WTC11 (cell line): ENCODE results near the gene PLXNA1. TPM values are rescaled to one million over a fixed set of nuclear protein-coding genes. Genes with fewer than 3 reads are reported as not detected.

Experiments
- ATAC-seq: fragments of 200-7000 bp; cut with Tn5 transposase; 2 replicates; pipeline ENCODE4 v1.10.0; 2021; ENCODE audit warnings: mild to moderate bottlenecking, moderate library complexity
- CTCF ChIA-PET: fragments of 300-600 bp; sonication (Branson Sonifier 250); formaldehyde crosslinking; loops from one replicate; lab custom pipeline; 2021; ENCODE audit warnings: antibody characterized with exemption; lab: Charles Lee
- POLR2A ChIA-PET: fragments of 350-600 bp; sonication (Branson Sonifier 250); formaldehyde crosslinking; loops from one replicate; lab custom pipeline; 2021; ENCODE audit warnings: antibody characterized with exemption; lab: Charles Lee
- DNase-seq: peaks from one replicate; pipeline ENCODE4 v3.0.0; 2021; ENCODE audit warnings: low spot score
- H3K27ac Mint-ChIP-seq: 2 replicates; pipeline ENCODE4 v1.8.0; 2021; ENCODE audit warnings: mixed read lengths
- H3K27me3 Mint-ChIP-seq: 2 replicates; pipeline ENCODE4 v1.8.0; 2021; ENCODE audit warnings: low read depth, mild to moderate bottlenecking, moderate library complexity, mixed read lengths
- H3K36me3 Mint-ChIP-seq: 2 replicates; pipeline ENCODE4 v1.8.0; 2021; ENCODE audit warnings: mixed read lengths
- H3K4me1 Mint-ChIP-seq: 2 replicates; pipeline ENCODE4 v1.8.0; 2022; ENCODE audit warnings: mixed read lengths
- H3K4me3 Mint-ChIP-seq: 2 replicates; pipeline ENCODE4 v1.8.0; 2021; ENCODE audit warnings: mild to moderate bottlenecking, moderate library complexity, mixed read lengths
- H3K9me3 Mint-ChIP-seq: 2 replicates; pipeline ENCODE4 v1.8.0; 2021; ENCODE audit warnings: mixed read lengths
- CBFB ChIP-seq: sonication (generic); formaldehyde crosslinking; IDR thresholded peaks from 2 replicates; pipeline ENCODE4 v1.8.1; 2022; ENCODE audit warnings: mild to moderate bottlenecking, low read depth, missing genetic modification reagents
- ELF4 ChIP-seq: sonication (generic); formaldehyde crosslinking; IDR thresholded peaks from 2 replicates; pipeline ENCODE4 v1.8.1; 2022; ENCODE audit warnings: low read depth, mild to moderate bottlenecking, moderate library complexity, missing genetic modification reagents
- FOXJ3 ChIP-seq: sonication (generic); formaldehyde crosslinking; IDR thresholded peaks from 2 replicates; pipeline ENCODE4 v1.9.0; 2021; ENCODE audit warnings: missing genetic modification reagents, mild to moderate bottlenecking, borderline replicate concordance
- FOXK1 ChIP-seq: sonication (generic); formaldehyde crosslinking; IDR thresholded peaks from 2 replicates; pipeline ENCODE4 v1.8.0; 2022; ENCODE audit warnings: mild to moderate bottlenecking, moderate library complexity, missing genetic modification reagents
- GABPB1 ChIP-seq: sonication (generic); formaldehyde crosslinking; IDR thresholded peaks from 2 replicates; pipeline ENCODE4 v1.8.1; 2023; ENCODE audit warnings: mild to moderate bottlenecking, missing genetic modification reagents
- GTF2I ChIP-seq: fragments of 250-450 bp; sonication (Bioruptor Pico); conservative IDR thresholded peaks from 2 replicates; pipeline ENCODE4 v1.4.0; 2021; ENCODE audit warnings: mild to moderate bottlenecking
- HMGA2 ChIP-seq: fragments of 250-450 bp; sonication (Bioruptor Pico); IDR thresholded peaks from 2 replicates; pipeline ENCODE4 v1.4.0; 2021; ENCODE audit warnings: mild to moderate bottlenecking, moderate library complexity
- JAZF1 ChIP-seq: fragments of 250-450 bp; sonication (Bioruptor Pico); IDR thresholded peaks from 2 replicates; pipeline ENCODE4 v1.9.0; 2021; ENCODE audit warnings: moderate library complexity, mild to moderate bottlenecking, inconsistent platforms
- KAT7 ChIP-seq: sonication (generic); formaldehyde crosslinking; IDR thresholded peaks from 2 replicates; pipeline ENCODE4 v1.8.1; 2023; ENCODE audit warnings: missing genetic modification reagents, mild to moderate bottlenecking, borderline replicate concordance
- NFYB ChIP-seq: sonication (generic); formaldehyde crosslinking; conservative IDR thresholded peaks from 2 replicates; pipeline ENCODE4 v1.8.0; 2022; ENCODE audit warnings: low read depth, missing genetic modification reagents
- OVOL2 ChIP-seq: fragments of 250-450 bp; sonication (Bioruptor Pico); IDR thresholded peaks from 2 replicates; pipeline ENCODE4 v1.9.0; 2021; ENCODE audit warnings: mild to moderate bottlenecking, borderline replicate concordance
- PRRX2 ChIP-seq: fragments of 250-450 bp; sonication (Bioruptor Pico); IDR thresholded peaks from 2 replicates; pipeline ENCODE4 v1.8.0; 2021; ENCODE audit warnings: mild to moderate bottlenecking
- RORB ChIP-seq: fragments of 250-450 bp; sonication (Bioruptor Pico); IDR thresholded peaks from 2 replicates; pipeline ENCODE4 v1.9.0; 2021; ENCODE audit warnings: mild to moderate bottlenecking
- SMAD4 ChIP-seq: sonication (generic); formaldehyde crosslinking; IDR thresholded peaks from 2 replicates; pipeline ENCODE4 v1.8.0; 2022; ENCODE audit warnings: mild to moderate bottlenecking, missing genetic modification reagents
- SP1 ChIP-seq: sonication (generic); formaldehyde crosslinking; conservative IDR thresholded peaks from 2 replicates; pipeline ENCODE4 v1.8.1; 2022; ENCODE audit warnings: missing genetic modification reagents
- TEAD1 ChIP-seq: sonication (generic); formaldehyde crosslinking; IDR thresholded peaks from 2 replicates; pipeline ENCODE4 v1.8.0; 2022; ENCODE audit warnings: mild to moderate bottlenecking, missing genetic modification reagents
- ZNF121 ChIP-seq: sonication (generic); formaldehyde crosslinking; IDR thresholded peaks from 2 replicates; pipeline ENCODE4 v1.8.0; 2023; ENCODE audit warnings: missing genetic modification reagents
- ZNF317 ChIP-seq: sonication (generic); formaldehyde crosslinking; IDR thresholded peaks from 2 replicates; pipeline ENCODE4 v1.8.1; 2023; ENCODE audit warnings: low read depth, mild to moderate bottlenecking, moderate library complexity, missing genetic modification reagents, borderline replicate concordance
- ZNF671 ChIP-seq: fragments of 250-450 bp; sonication (Bioruptor Pico); IDR thresholded peaks from 2 replicates; pipeline ENCODE4 v1.8.0; 2021; ENCODE audit warnings: mild to moderate bottlenecking
- total RNA-seq: library from RNA; stranded (reverse); gene quantifications from 3 replicates; pipeline ENCODE4 v1.2.3, GENCODE V29; 2021
- TF ChIP-seq, protein P1 (sequence below): sonication (generic); formaldehyde crosslinking; IDR thresholded peaks from 2 replicates; pipeline ENCODE4 v1.8.1; 2022; ENCODE audit warnings: low read depth, missing genetic modification reagents, borderline replicate concordance
- TF ChIP-seq, protein P2 (sequence below): fragments of 250-450 bp; sonication (Bioruptor Pico); conservative IDR thresholded peaks from 2 replicates; pipeline ENCODE4 v1.9.0; 2021; ENCODE audit warnings: mild to moderate bottlenecking
- TF ChIP-seq, protein P3 (sequence below): fragments of 250-450 bp; sonication (Bioruptor Pico); IDR thresholded peaks from 2 replicates; pipeline ENCODE4 v1.9.0; 2021; ENCODE audit warnings: mild to moderate bottlenecking
- TF ChIP-seq, protein P4 (sequence below): sonication (generic); formaldehyde crosslinking; IDR thresholded peaks from 2 replicates; pipeline ENCODE4 v1.8.0; 2022; ENCODE audit warnings: missing genetic modification reagents
- TF ChIP-seq, protein P5 (sequence below): sonication (generic); formaldehyde crosslinking; IDR thresholded peaks from 2 replicates; pipeline ENCODE4 v1.8.0; 2022; ENCODE audit warnings: mild to moderate bottlenecking, missing genetic modification reagents
- TF ChIP-seq, protein P6 (sequence below): sonication (generic); formaldehyde crosslinking; IDR thresholded peaks from 2 replicates; pipeline ENCODE4 v1.8.1; 2022; ENCODE audit warnings: missing genetic modification reagents, borderline replicate concordance

The PLXNA1 gene
- total RNA-seq, 1 experiment from 2014 or later = 53.8 TPM

DNA sequence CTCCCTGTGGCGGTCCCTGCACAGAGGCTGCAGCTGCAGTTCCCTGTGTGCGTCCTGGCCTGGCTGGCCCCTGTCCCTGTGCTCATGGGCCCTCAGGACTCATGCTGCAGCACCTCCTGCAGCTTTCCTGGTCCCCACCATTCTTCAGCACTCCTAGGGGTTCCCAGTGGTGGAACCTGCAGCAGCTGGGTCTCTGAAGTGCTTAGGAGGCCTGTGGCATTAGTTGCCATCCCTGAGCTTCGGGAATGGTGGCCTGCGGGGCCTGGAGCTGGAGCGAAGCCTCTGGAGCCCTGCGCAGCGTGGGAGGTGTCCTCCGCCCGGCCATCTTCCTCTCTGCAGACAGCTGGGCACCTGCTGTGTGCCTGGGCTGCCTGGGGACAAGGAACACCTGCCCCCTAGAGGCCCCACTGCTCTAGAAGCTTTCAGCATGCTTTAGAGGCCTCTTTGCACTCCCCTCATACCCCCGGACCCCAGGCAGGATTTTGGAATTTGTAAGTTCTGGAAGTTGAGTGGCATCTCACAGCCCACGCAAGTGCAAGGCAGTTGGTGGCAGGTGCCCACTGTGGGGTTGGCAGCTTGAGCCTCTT is 13.1 kb downstream of the PLXNA1 start:
- no peak for ATAC-seq
- TF ChIP-seq SP1 (CRISPR knock-in tag) = no peak
- TF ChIP-seq ZNF317 (CRISPR knock-in tag) = no peak
- TF ChIP-seq SMAD4 (CRISPR knock-in tag) = no peak
- no peak for TF ChIP-seq FOXJ3 (CRISPR knock-in tag)
- TF ChIP-seq, protein P1, sequence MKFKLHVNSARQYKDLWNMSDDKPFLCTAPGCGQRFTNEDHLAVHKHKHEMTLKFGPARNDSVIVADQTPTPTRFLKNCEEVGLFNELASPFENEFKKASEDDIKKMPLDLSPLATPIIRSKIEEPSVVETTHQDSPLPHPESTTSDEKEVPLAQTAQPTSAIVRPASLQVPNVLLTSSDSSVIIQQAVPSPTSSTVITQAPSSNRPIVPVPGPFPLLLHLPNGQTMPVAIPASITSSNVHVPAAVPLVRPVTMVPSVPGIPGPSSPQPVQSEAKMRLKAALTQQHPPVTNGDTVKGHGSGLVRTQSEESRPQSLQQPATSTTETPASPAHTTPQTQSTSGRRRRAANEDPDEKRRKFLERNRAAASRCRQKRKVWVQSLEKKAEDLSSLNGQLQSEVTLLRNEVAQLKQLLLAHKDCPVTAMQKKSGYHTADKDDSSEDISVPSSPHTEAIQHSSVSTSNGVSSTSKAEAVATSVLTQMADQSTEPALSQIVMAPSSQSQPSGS (CRISPR knock-in tag) = no peak
- no peak for TF ChIP-seq ELF4
- TF ChIP-seq, protein P2, sequence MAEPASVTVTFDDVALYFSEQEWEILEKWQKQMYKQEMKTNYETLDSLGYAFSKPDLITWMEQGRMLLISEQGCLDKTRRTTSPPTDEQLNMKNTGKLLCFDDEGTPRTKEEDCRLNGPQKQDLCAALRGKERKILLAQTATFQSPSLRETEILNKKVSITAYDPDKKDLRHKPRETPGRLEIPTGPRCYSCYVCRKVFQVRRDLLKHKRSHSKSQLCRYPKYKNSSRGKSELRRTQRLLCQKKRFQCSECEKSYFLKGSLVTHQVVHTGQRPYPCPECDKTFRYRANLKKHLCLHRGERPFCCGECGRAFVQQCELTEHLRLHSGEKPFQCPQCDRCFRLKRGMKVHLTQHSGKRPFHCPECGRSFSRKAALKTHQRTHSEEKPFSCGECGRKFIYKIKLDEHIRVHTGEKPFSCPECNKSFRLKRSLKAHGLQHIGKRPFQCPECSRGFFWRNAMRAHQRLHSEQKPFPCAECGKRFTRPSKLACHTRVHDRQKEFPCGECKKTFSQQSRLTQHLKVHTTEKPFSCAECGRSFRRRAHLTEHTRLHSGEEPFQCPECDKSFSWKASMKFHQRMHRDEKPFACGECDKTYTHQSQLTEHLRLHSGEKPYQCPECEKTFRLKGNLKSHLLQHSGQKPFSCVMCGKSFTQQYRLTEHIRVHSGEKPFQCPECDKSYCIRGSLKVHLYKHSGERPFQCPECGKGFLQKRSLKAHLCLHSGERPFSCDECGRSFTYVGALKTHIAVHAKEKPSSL (CRISPR knock-in tag) = no peak
- no peak for TF ChIP-seq RORB
- no peak for TF ChIP-seq OVOL2 (CRISPR knock-in tag)
- TF ChIP-seq ZNF121 (CRISPR knock-in tag) = no peak
- no peak for TF ChIP-seq KAT7 (CRISPR knock-in tag)
- TF ChIP-seq, protein P3, sequence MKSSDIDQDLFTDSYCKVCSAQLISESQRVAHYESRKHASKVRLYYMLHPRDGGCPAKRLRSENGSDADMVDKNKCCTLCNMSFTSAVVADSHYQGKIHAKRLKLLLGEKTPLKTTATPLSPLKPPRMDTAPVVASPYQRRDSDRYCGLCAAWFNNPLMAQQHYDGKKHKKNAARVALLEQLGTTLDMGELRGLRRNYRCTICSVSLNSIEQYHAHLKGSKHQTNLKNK = no peak
- TF ChIP-seq ZNF671 (CRISPR knock-in tag) = no peak
- CTCF ChIA-PET = interaction anchor here (1.0 to 2.4 kb wide), 4 partner anchors 11 to 477 kb away, joined by 3 to 12 read pairs (median 6); no protein-coding TSS in a partner anchor

DNA sequence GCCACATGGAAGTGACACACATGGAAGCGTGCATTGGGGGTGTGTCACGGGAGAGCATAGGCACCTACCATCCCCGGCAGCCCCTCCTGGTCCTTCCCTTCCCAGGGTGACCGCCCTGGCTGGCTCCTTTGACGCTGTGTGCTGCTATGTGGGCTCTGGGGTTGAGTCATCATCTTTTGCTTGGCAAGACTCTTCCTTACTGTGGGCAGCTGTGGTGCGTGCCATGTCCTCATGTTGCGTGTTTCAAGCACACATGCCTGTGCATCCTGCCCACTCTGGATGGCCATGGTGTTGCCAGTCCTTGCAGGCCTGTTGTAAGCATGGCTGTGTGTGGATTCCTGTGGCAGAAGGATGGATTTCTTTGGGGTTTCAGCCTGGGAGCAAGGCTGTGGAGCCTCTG is 14.0 kb downstream of the PLXNA1 start:
- CTCF ChIA-PET = interaction anchor here (2.2 kb wide), 1 partner anchor 12 kb away, joined by 12 read pairs; no protein-coding TSS in a partner anchor
- ATAC-seq = no peak
- peak overlapping the region; percentile 65 for H3K27ac Mint-ChIP-seq
- TF ChIP-seq GABPB1 (CRISPR knock-in tag) (no peak), PRRX2 (no peak), ZNF671 (CRISPR knock-in tag) (no peak), NFYB (CRISPR knock-in tag) (no peak), CBFB (no peak), JAZF1 (CRISPR knock-in tag) (no peak), ZNF121 (CRISPR knock-in tag) (no peak), TEAD1 (CRISPR knock-in tag) (no peak), GTF2I (CRISPR knock-in tag) (no peak), HMGA2 (CRISPR knock-in tag) (no peak), ZNF317 (CRISPR knock-in tag) (no peak), FOXK1 (CRISPR knock-in tag) (no peak), RORB (no peak), ELF4 (no peak)
- TF ChIP-seq, protein P4, sequence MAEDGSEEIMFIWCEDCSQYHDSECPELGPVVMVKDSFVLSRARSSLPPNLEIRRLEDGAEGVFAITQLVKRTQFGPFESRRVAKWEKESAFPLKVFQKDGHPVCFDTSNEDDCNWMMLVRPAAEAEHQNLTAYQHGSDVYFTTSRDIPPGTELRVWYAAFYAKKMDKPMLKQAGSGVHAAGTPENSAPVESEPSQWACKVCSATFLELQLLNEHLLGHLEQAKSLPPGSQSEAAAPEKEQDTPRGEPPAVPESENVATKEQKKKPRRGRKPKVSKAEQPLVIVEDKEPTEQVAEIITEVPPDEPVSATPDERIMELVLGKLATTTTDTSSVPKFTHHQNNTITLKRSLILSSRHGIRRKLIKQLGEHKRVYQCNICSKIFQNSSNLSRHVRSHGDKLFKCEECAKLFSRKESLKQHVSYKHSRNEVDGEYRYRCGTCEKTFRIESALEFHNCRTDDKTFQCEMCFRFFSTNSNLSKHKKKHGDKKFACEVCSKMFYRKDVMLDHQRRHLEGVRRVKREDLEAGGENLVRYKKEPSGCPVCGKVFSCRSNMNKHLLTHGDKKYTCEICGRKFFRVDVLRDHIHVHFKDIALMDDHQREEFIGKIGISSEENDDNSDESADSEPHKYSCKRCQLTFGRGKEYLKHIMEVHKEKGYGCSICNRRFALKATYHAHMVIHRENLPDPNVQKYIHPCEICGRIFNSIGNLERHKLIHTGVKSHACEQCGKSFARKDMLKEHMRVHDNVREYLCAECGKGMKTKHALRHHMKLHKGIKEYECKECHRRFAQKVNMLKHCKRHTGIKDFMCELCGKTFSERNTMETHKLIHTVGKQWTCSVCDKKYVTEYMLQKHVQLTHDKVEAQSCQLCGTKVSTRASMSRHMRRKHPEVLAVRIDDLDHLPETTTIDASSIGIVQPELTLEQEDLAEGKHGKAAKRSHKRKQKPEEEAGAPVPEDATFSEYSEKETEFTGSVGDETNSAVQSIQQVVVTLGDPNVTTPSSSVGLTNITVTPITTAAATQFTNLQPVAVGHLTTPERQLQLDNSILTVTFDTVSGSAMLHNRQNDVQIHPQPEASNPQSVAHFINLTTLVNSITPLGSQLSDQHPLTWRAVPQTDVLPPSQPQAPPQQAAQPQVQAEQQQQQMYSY (CRISPR knock-in tag) = no peak
- TF ChIP-seq, protein P5, sequence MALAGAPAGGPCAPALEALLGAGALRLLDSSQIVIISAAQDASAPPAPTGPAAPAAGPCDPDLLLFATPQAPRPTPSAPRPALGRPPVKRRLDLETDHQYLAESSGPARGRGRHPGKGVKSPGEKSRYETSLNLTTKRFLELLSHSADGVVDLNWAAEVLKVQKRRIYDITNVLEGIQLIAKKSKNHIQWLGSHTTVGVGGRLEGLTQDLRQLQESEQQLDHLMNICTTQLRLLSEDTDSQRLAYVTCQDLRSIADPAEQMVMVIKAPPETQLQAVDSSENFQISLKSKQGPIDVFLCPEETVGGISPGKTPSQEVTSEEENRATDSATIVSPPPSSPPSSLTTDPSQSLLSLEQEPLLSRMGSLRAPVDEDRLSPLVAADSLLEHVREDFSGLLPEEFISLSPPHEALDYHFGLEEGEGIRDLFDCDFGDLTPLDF (CRISPR knock-in tag) = no peak
- TF ChIP-seq, protein P6, sequence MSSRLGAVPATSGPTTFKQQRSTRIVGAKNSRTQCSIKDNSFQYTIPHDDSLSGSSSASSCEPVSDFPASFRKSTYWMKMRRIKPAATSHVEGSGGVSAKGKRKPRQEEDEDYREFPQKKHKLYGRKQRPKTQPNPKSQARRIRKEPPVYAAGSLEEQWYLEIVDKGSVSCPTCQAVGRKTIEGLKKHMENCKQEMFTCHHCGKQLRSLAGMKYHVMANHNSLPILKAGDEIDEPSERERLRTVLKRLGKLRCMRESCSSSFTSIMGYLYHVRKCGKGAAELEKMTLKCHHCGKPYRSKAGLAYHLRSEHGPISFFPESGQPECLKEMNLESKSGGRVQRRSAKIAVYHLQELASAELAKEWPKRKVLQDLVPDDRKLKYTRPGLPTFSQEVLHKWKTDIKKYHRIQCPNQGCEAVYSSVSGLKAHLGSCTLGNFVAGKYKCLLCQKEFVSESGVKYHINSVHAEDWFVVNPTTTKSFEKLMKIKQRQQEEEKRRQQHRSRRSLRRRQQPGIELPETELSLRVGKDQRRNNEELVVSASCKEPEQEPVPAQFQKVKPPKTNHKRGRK (CRISPR knock-in tag) = no peak

More for the DNA sequence above, 13.1 kb downstream of the PLXNA1 start:
- H3K4me1 Mint-ChIP-seq = peaks cover 12% of the 10 kb centered on the region
- no peaks in the 10 kb centered on the region for H3K9me3 Mint-ChIP-seq
- H3K4me3 Mint-ChIP-seq = no peak overlapping the region
- H3K27ac Mint-ChIP-seq = no peak overlapping the region
- H3K36me3 Mint-ChIP-seq = no peaks in the 10 kb centered on the region
- no peaks in the 10 kb centered on the region for H3K27me3 Mint-ChIP-seq
- DNase-seq = no peak
- POLR2A ChIA-PET = interaction anchor here (1.1 kb wide), 1 partner anchor 32 kb away, joined by 3 read pairs; no protein-coding TSS in a partner anchor

More for the DNA sequence above, 14.0 kb downstream of the PLXNA1 start:
- H3K36me3 Mint-ChIP-seq = no peaks in the 10 kb centered on the region
- H3K9me3 Mint-ChIP-seq = no peaks in the 10 kb centered on the region
- POLR2A ChIA-PET = no interaction called here
- no peak for DNase-seq
- H3K4me3 Mint-ChIP-seq = no peak overlapping the region
- H3K4me1 Mint-ChIP-seq = peaks cover 18% of the 10 kb centered on the region
- no peaks in the 10 kb centered on the region for H3K27me3 Mint-ChIP-seq
